IMR-90 (cell line): ENCODE results near the gene TBC1D22A. TPM values are rescaled to one million over a fixed set of nuclear protein-coding genes. Genes with fewer than 3 reads are reported as not detected.

Experiments
- ATAC-seq: fragments of 200-7000 bp; cut with Tn5 transposase; 2 replicates; pipeline ENCODE4 v1.9.1; 2020; ENCODE audit warnings: low read depth, mild to moderate bottlenecking, moderate library complexity
- BruUV-seq: library from RNA; stranded (reverse); fragments of 400-500 nt; replicated peaks from 2 replicates; lab custom pipeline; 2021; lab: Mats Ljungman, UMichigan
- CTCF ChIA-PET: fragments of 300-600 bp; formaldehyde crosslinking; extraction: SDS; loops from one replicate; lab custom pipeline; 2021; ENCODE audit warnings: antibody characterized with exemption; lab: Yijun Ruan, JAX
- POLR2A ChIA-PET: fragments of 300-600 bp; sonication (Branson Sonifier 250); formaldehyde crosslinking; loops from one replicate; lab custom pipeline; 2022; ENCODE audit warnings: antibody characterized with exemption; ENCODE audit not compliant: unreplicated experiment; lab: Charles Lee
- DNase-seq: peaks from one replicate; pipeline ENCODE4 v3.0.0; 2013
- H2AFZ ChIP-seq: replicated peaks from 2 replicates; pipeline ENCODE3; 2013; ENCODE audit warnings: low read length, mild to moderate bottlenecking; ENCODE audit not compliant: poor library complexity
- H2AK5ac ChIP-seq: 2 replicates; pipeline ENCODE4 v1.6.1; 2013; ENCODE audit warnings: low read depth, low read length, inconsistent platforms
- H2AK9ac ChIP-seq: replicated peaks from 2 replicates; pipeline ENCODE3; 2013; ENCODE audit warnings: mild to moderate bottlenecking, low read depth, low read length, moderate library complexity; ENCODE audit not compliant: poor library complexity
- H2BK120ac ChIP-seq: 2 replicates; pipeline ENCODE4 v1.6.1; 2013; ENCODE audit warnings: low read depth, low read length, inconsistent platforms
- H2BK15ac ChIP-seq: 3 replicates; pipeline ENCODE4 v1.6.1; 2013; ENCODE audit warnings: low read depth, low read length, inconsistent platforms
- H2BK20ac ChIP-seq: 2 replicates; pipeline ENCODE4 v1.6.1; 2013; ENCODE audit warnings: low read depth, mild to moderate bottlenecking, inconsistent platforms, low read length, moderate library complexity
- H2BK5ac ChIP-seq: 2 replicates; pipeline ENCODE4 v1.6.1; 2013; ENCODE audit warnings: mild to moderate bottlenecking, low read depth, low read length, inconsistent platforms; ENCODE audit not compliant: poor library complexity, severe bottlenecking
- H3K14ac ChIP-seq: replicated peaks from 2 replicates; pipeline ENCODE4 v1.6.1; 2013; ENCODE audit warnings: low read depth, low read length, inconsistent platforms
- H3K18ac ChIP-seq: 2 replicates; pipeline ENCODE4 v1.6.1; 2013; ENCODE audit warnings: low read depth, low read length, control low read depth
- H3K23ac ChIP-seq: 2 replicates; pipeline ENCODE4 v1.6.1; 2013; ENCODE audit warnings: low read depth, low read length, inconsistent platforms
- H3K27ac ChIP-seq: 2 replicates; pipeline ENCODE4 v1.5.1; 2013; ENCODE audit warnings: mild to moderate bottlenecking, control low read depth, low read length; ENCODE audit not compliant: insufficient read depth
- H3K27me3 ChIP-seq: 2 replicates; pipeline ENCODE4 v1.6.1; 2013; ENCODE audit warnings: low read length; ENCODE audit not compliant: control insufficient read depth, insufficient read depth
- H3K36me3 ChIP-seq: 2 replicates; pipeline ENCODE4 v1.6.1; 2013; ENCODE audit warnings: low read length, mixed read lengths; ENCODE audit not compliant: control insufficient read depth, insufficient read depth
- H3K4ac ChIP-seq: 2 replicates; pipeline ENCODE4 v1.6.1; 2013; ENCODE audit warnings: low read depth, low read length, inconsistent platforms
- H3K4me1 ChIP-seq: 2 replicates; pipeline ENCODE4 v1.6.1; 2013; ENCODE audit warnings: low read length, mixed read lengths; ENCODE audit not compliant: control insufficient read depth, insufficient read depth
- H3K4me2 ChIP-seq: 2 replicates; pipeline ENCODE4 v1.6.1; 2013; ENCODE audit warnings: low read depth, mild to moderate bottlenecking, control low read depth, low read length, moderate library complexity
- H3K4me3 ChIP-seq: 2 replicates; pipeline ENCODE4 v1.5.1; 2013; ENCODE audit warnings: low read depth, mild to moderate bottlenecking, control low read depth, low read length, moderate library complexity; ENCODE audit not compliant: insufficient read depth
- H3K56ac ChIP-seq: 2 replicates; pipeline ENCODE4 v1.6.1; 2013; ENCODE audit warnings: low read length, inconsistent platforms; ENCODE audit not compliant: insufficient read depth; ENCODE audit errors: extremely low read depth
- H3K79me1 ChIP-seq, 2 experiments: 2 replicates each; pipeline ENCODE4 v1.6.1; 2013; ENCODE audit warnings: low read length in 2 of 2, inconsistent platforms in 1 of 2, low read depth in 1 of 2
- H3K9ac ChIP-seq: 2 replicates; pipeline ENCODE4 v1.6.1; 2013; ENCODE audit warnings: low read depth, low read length, control low read depth
- H3K9me1 ChIP-seq: 2 replicates; pipeline ENCODE4 v1.6.1; 2013; ENCODE audit warnings: low read length, inconsistent platforms; ENCODE audit not compliant: insufficient read depth
- H3K9me3 ChIP-seq: 2 replicates; pipeline ENCODE4 v1.6.1; 2013; ENCODE audit warnings: low read length; ENCODE audit not compliant: control insufficient read depth, insufficient read depth
- H4K20me1 ChIP-seq: 2 replicates; pipeline ENCODE4 v1.6.1; 2013; ENCODE audit warnings: low read length, inconsistent platforms; ENCODE audit not compliant: insufficient read depth
- H4K5ac ChIP-seq: 2 replicates; pipeline ENCODE4 v1.6.1; 2013; ENCODE audit warnings: mild to moderate bottlenecking, low read depth, low read length, control low read depth
- H4K8ac ChIP-seq, 2 experiments: 2 replicates each; pipeline ENCODE4 v1.6.1; 2013; ENCODE audit warnings: low read depth in 2 of 2, low read length in 2 of 2, control low read depth in 1 of 2, inconsistent platforms in 1 of 2
- H4K91ac ChIP-seq: 2 replicates; pipeline ENCODE4 v1.6.1; 2013; ENCODE audit warnings: low read depth, low read length, inconsistent platforms; ENCODE audit not compliant: insufficient read depth
- BHLHE40 ChIP-seq: fragments of 150-350 bp; IDR thresholded peaks from 2 replicates; pipeline ENCODE4 v1.6.1; 2016; ENCODE audit warnings: mild to moderate bottlenecking, low read depth, low read length
- CEBPB ChIP-seq: IDR thresholded peaks from 2 replicates; pipeline ENCODE4 v1.6.1; 2012; ENCODE audit warnings: low read depth, low read length, improper control_type of control experiment
- CHD1 ChIP-seq: IDR thresholded peaks from 2 replicates; pipeline ENCODE4 v1.6.1; 2012; ENCODE audit warnings: low read depth, low read length, improper control_type of control experiment
- FOS ChIP-seq: fragments of 150-350 bp; IDR thresholded peaks from 2 replicates; pipeline ENCODE4 v1.6.1; 2016; ENCODE audit warnings: low read depth, low read length
- MAZ ChIP-seq: IDR thresholded peaks from 2 replicates; pipeline ENCODE4 v1.6.1; 2012; ENCODE audit warnings: low read depth, mild to moderate bottlenecking, low read length, improper control_type of control experiment, moderate library complexity, borderline replicate concordance
- MXI1 ChIP-seq: IDR thresholded peaks from 2 replicates; pipeline ENCODE4 v1.6.1; 2012; ENCODE audit warnings: low read depth, mild to moderate bottlenecking, low read length, moderate library complexity, borderline replicate concordance
- NFE2L2 ChIP-seq: fragments of 150-350 bp; IDR thresholded peaks from 2 replicates; pipeline ENCODE4 v1.6.1; 2016; ENCODE audit warnings: low read depth, mild to moderate bottlenecking, low read length
- POLR2A ChIP-seq: IDR thresholded peaks from 2 replicates; pipeline ENCODE4 v1.6.1; 2012; ENCODE audit warnings: mild to moderate bottlenecking, low read depth, low read length
- RAD21 ChIP-seq: IDR thresholded peaks from 2 replicates; pipeline ENCODE4 v1.6.1; 2012; ENCODE audit warnings: low read length, improper control_type of control experiment
- RFX5 ChIP-seq: IDR thresholded peaks from 2 replicates; pipeline ENCODE4 v1.8.0; 2012; ENCODE audit warnings: low read depth, mild to moderate bottlenecking, low read length, moderate library complexity
- SMC3 ChIP-seq: fragments of 150-350 bp; IDR thresholded peaks from 2 replicates; pipeline ENCODE4 v1.6.1; 2016; ENCODE audit warnings: low read depth, mild to moderate bottlenecking, antibody characterized with exemption, low read length, moderate library complexity
- WGBS, 2 experiments: methylation state at CpG; one replicate each; pipeline versions ENCODE4 v1.1.5 to v1.1.7; 2013; ENCODE audit warnings: missing lambda C conversion rate in 2 of 2; ENCODE audit not compliant: insufficient read length in 1 of 2; ENCODE audit errors: extremely low coverage in 2 of 2; 5-methylcytosine and 5-hydroxymethylcytosine counted together
- dilution Hi-C: fragments of 300-500 bp; cut with HindIII; formaldehyde crosslinking; loops from one replicate; pipeline ENCODE4 v1.14.3; 2018; ENCODE audit warnings: low sequenced_read_pairs; ENCODE audit not compliant: unreplicated experiment
- in situ Hi-C: fragments of 300-500 bp; cut with MboI; formaldehyde crosslinking; loops from 3 replicates; pipeline ENCODE4 v1.14.3; 2019; ENCODE audit warnings: low sequenced_read_pairs, inconsistent platforms, mixed read lengths
- intact Hi-C: fragments of 100-400 bp; cut with micrococcal nuclease; formaldehyde crosslinking; loops from 2 replicates; pipeline ENCODE4 v1.10.0; 2022
- polyA plus RNA-seq, 3 experiments: library from polyadenylated mRNA; depleted of rRNA; stranded (reverse); fragments of >200 nt; gene quantifications; 2 replicates each; pipeline ENCODE4 v1.2.3, GENCODE V29; 2012; ENCODE audit warnings: low replicate concordance in 1 of 3
- total RNA-seq: library from RNA; depleted of rRNA; stranded (reverse); fragments of >200 nt; gene quantifications from 2 replicates; pipeline ENCODE4 v1.2.3, GENCODE V29; 2012
- TF ChIP-seq, protein P1 (sequence below): fragments of 150-350 bp; IDR thresholded peaks from 2 replicates; pipeline ENCODE4 v1.6.1; 2017; ENCODE audit warnings: mild to moderate bottlenecking, antibody characterized with exemption, low read length, low read depth
- TF ChIP-seq, protein P2 (sequence below): fragments of 150-350 bp; IDR thresholded peaks from 2 replicates; pipeline ENCODE4 v1.6.1; 2016; ENCODE audit warnings: low read depth, mild to moderate bottlenecking, low read length, moderate library complexity, borderline replicate concordance
- TF ChIP-seq, protein P3 (sequence below): conservative IDR thresholded peaks from 2 replicates; pipeline ENCODE4 v1.5.1; 2012; ENCODE audit warnings: mild to moderate bottlenecking, low read depth, low read length, improper control_type of control experiment

TBC1D22A gene
- total and polyA plus RNA-seq, 2 of the 4 experiments (the other 2 are of a cell fraction): 9.0 to 16.7 TPM

DNA sequence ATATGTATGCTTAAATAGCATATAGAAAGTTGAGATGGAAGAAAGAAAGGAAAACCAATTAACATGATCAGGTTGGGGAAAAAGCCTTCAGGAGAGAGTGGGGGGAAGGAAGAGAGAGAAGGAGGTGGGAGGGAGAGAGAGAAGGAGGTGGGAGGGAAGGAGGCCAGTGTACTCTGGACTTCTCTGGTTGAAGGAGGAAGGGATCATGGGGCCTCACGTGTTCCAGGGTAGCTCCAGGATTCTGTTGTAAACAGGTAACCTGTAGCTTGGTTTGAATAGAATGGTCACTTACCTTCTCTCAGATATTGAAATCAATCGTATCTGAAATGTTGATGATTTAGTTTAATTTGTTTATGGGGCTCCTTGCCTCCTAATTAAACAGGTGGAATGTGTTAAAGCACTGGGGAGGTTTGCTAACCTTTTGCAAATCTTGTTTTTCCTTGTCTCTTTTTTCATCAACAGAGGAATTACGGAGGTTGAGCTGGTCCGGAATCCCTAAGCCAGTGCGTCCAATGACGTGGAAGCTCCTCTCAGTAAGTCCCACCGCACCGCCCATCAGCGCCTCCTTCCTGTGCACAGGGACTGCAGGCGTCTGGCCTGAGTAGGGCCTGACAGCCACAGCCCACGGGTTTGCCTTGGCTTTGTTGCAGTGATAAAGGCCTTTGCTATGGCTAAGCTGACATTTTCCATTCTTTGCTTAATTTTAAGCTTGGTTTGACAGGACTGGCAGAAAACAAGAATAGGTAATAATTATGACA lies 115.9 kb downstream of the TBC1D22A start:
- Histone ChIP-seq H4K5ac (no peak overlapping the region), H4K8ac (no peak overlapping the region), H3K79me1 (peaks cover 15 to 34% of the 10 kb centered on the region in 2 experiments), H2AK5ac (no peak overlapping the region), H3K56ac (no peak overlapping the region), H3K23ac (no peak overlapping the region), H3K4ac (no peak overlapping the region), H3K4me2 (no peak overlapping the region), H3K4me3 (no peak overlapping the region), H2BK120ac (no peak overlapping the region), H2BK5ac (no peak overlapping the region), H3K18ac (no peak overlapping the region), H3K9ac (no peak overlapping the region), H3K27me3 (no peaks in the 10 kb centered on the region), H2BK20ac (no peak overlapping the region), H4K20me1 (peaks cover 26% of the 10 kb centered on the region), H3K27ac (no peak overlapping the region), H4K91ac (no peak overlapping the region), H3K9me3 (no peaks in the 10 kb centered on the region), H2AFZ (no peak overlapping the region), H3K36me3 (peaks cover 2% of the 10 kb centered on the region; the same call in 1 of the 2 replicates), H2BK15ac (no peak overlapping the region), H2AK9ac (no peak overlapping the region), H3K4me1 (no peaks in the 10 kb centered on the region; the same call in 1 of the 2 replicates), H3K14ac (no peak overlapping the region), H3K9me1 (peaks cover 10% of the 10 kb centered on the region; the same call in 1 of the 2 replicates)
- no peak for TF ChIP-seq RAD21
- TF ChIP-seq, protein P1, sequence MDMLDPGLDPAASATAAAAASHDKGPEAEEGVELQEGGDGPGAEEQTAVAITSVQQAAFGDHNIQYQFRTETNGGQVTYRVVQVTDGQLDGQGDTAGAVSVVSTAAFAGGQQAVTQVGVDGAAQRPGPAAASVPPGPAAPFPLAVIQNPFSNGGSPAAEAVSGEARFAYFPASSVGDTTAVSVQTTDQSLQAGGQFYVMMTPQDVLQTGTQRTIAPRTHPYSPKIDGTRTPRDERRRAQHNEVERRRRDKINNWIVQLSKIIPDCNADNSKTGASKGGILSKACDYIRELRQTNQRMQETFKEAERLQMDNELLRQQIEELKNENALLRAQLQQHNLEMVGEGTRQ: no peak
- TF ChIP-seq RFX5: no peak
- TF ChIP-seq, protein P2, sequence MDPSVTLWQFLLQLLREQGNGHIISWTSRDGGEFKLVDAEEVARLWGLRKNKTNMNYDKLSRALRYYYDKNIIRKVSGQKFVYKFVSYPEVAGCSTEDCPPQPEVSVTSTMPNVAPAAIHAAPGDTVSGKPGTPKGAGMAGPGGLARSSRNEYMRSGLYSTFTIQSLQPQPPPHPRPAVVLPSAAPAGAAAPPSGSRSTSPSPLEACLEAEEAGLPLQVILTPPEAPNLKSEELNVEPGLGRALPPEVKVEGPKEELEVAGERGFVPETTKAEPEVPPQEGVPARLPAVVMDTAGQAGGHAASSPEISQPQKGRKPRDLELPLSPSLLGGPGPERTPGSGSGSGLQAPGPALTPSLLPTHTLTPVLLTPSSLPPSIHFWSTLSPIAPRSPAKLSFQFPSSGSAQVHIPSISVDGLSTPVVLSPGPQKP: no peak
- TF ChIP-seq BHLHE40: no peak
- TF ChIP-seq, protein P3, sequence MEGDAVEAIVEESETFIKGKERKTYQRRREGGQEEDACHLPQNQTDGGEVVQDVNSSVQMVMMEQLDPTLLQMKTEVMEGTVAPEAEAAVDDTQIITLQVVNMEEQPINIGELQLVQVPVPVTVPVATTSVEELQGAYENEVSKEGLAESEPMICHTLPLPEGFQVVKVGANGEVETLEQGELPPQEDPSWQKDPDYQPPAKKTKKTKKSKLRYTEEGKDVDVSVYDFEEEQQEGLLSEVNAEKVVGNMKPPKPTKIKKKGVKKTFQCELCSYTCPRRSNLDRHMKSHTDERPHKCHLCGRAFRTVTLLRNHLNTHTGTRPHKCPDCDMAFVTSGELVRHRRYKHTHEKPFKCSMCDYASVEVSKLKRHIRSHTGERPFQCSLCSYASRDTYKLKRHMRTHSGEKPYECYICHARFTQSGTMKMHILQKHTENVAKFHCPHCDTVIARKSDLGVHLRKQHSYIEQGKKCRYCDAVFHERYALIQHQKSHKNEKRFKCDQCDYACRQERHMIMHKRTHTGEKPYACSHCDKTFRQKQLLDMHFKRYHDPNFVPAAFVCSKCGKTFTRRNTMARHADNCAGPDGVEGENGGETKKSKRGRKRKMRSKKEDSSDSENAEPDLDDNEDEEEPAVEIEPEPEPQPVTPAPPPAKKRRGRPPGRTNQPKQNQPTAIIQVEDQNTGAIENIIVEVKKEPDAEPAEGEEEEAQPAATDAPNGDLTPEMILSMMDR: no peak
- TF ChIP-seq MXI1: no peak
- TF ChIP-seq MAZ: no peak
- no peak for TF ChIP-seq SMC3
- no peak for TF ChIP-seq NFE2L2
- no peak for TF ChIP-seq CHD1
- TF ChIP-seq POLR2A: no peak
- no peak for TF ChIP-seq CEBPB
- no peak for TF ChIP-seq FOS
- intact Hi-C loops (no loop called here), dilution Hi-C loops (no loop called here), in situ Hi-C loops (no loop called here)
- WGBS, 2 experiments: 89% methylated on average over 5 of the region's 11 CpGs; no CpG with 5 or more reads in 1 of the 2 experiments
- BruUV-seq: no TSS peak
- no peak for ATAC-seq
- POLR2A ChIA-PET: no interaction called here
- CTCF ChIA-PET: interaction anchor here (0.6 kb wide), 2 partner anchors 14 to 248 kb away, joined by 3 read pairs; no protein-coding TSS in a partner anchor
- DNase-seq: no peak
